HepG2 (cell line): ENCODE data around the gene OOSP1. TPM values are rescaled to one million over a fixed set of nuclear protein-coding genes. Genes with fewer than 3 reads are reported as not detected.

Source experiments
- ATAC-seq: fragments of 200-7000 bp; cut with Tn5 transposase; 3 replicates; pipeline ENCODE4 v1.9.1; 2020; ENCODE audit warnings: mild to moderate bottlenecking, moderate library complexity
- BruUV-seq: library from RNA; stranded (reverse); fragments of 400-500 nt; replicated peaks from 2 replicates; lab custom pipeline; 2021; lab: Mats Ljungman, UMichigan
- CTCF ChIA-PET: fragments of 300-600 bp; formaldehyde crosslinking; extraction: SDS; loops from one replicate; lab custom pipeline; 2021; ENCODE audit warnings: low total read pairs, inconsistent platforms, low intra/inter-chr PET ratio; lab: Yijun Ruan, JAX
- POLR2A ChIA-PET: fragments of 350-600 bp; sonication (Branson Sonifier 250); formaldehyde crosslinking; loops from one replicate; lab custom pipeline; 2020; ENCODE audit warnings: antibody characterized with exemption, inconsistent platforms; lab: Yijun Ruan, JAX
- DNase-seq: peaks from one replicate; pipeline ENCODE4 v3.0.0-alpha.2; 2015; ENCODE audit warnings: low spot score
- FAIRE-seq: peaks from 3 replicates; lab custom pipeline; 2011; peaks lifted over from hg19 to GRCh38; lab: Jason Lieb, UNC
- H2AFZ ChIP-seq: one replicate; pipeline ENCODE4 v1.6.1; 2011; ENCODE audit warnings: low read length, inconsistent platforms
- H3K27ac ChIP-seq: fragments of 300-600 bp; 3 replicates; pipeline ENCODE4 v1.8.0; 2011; ENCODE audit warnings: mixed run types, mild to moderate bottlenecking, mixed read lengths, low read length, inconsistent platforms; ENCODE audit not compliant: insufficient read depth; ENCODE audit errors: extremely low read length
- H3K27me3 ChIP-seq, 2 experiments: fragments of 200-600 bp in 1 of 2; 2 replicates in 1 of 2; 3 replicates in 1 of 2; pipeline versions ENCODE4 v1.6.0 to v1.8.0; 2011; ENCODE audit warnings: low read length in 2 of 2, mild to moderate bottlenecking in 2 of 2, moderate library complexity in 2 of 2, inconsistent platforms in 1 of 2; ENCODE audit not compliant: insufficient read depth in 2 of 2, control insufficient read depth in 1 of 2
- H3K36me3 ChIP-seq, 2 experiments: fragments of 200-600 bp in 1 of 2; replicated peaks in 1 of 2; 2 replicates in 1 of 2; 3 replicates in 1 of 2; pipeline versions ENCODE4 v1.5.1 to v1.8.0; 2011; ENCODE audit warnings: low read length in 2 of 2, inconsistent platforms in 1 of 2; ENCODE audit not compliant: insufficient read depth in 2 of 2, control insufficient read depth in 1 of 2
- H3K4me1 ChIP-seq: 2 replicates; pipeline ENCODE4 v1.5.1; 2012; ENCODE audit warnings: low read length, inconsistent platforms; ENCODE audit not compliant: insufficient read depth
- H3K4me2 ChIP-seq: 2 replicates; pipeline ENCODE4 v1.6.0; 2011; ENCODE audit warnings: low read depth, low read length, inconsistent platforms
- H3K4me3 ChIP-seq, 3 experiments: fragments of 200-600 bp in 1 of 3; sonication (generic), shearing (Covaris generic) in 1 of 3; replicated peaks in 1 of 3; 2 replicates each; pipeline ENCODE4 v1.5.1; 2011 to 2016; ENCODE audit warnings: low read length in 3 of 3, inconsistent platforms in 2 of 3, low read depth in 2 of 3, mild to moderate bottlenecking in 2 of 3, control low read depth in 1 of 3, mixed read lengths in 1 of 3; ENCODE audit not compliant: insufficient read depth in 1 of 3
- H3K79me2 ChIP-seq: one replicate; pipeline ENCODE4 v1.6.1; 2011; ENCODE audit warnings: low read length, inconsistent platforms; ENCODE audit not compliant: insufficient read depth
- H3K9ac ChIP-seq: 2 replicates; pipeline ENCODE4 v1.6.0; 2011; ENCODE audit warnings: mild to moderate bottlenecking, low read depth, low read length, inconsistent platforms; ENCODE audit not compliant: insufficient read depth
- H3K9me3 ChIP-seq: 2 replicates; pipeline ENCODE4 v1.5.1; 2012; ENCODE audit warnings: mild to moderate bottlenecking, low read length
- H4K20me1 ChIP-seq: 2 replicates; pipeline ENCODE4 v1.6.0; 2011; ENCODE audit warnings: inconsistent platforms, mild to moderate bottlenecking, low read length, moderate library complexity; ENCODE audit not compliant: insufficient read depth
- ELF4 ChIP-seq: sonication (generic); formaldehyde crosslinking; IDR thresholded peaks from 2 replicates; pipeline ENCODE4 v1.5.0; 2020; ENCODE audit warnings: missing genetic modification reagents, mild to moderate bottlenecking, moderate library complexity, borderline replicate concordance
- ZNF652 ChIP-seq: IDR thresholded peaks from 2 replicates; pipeline ENCODE4 v1.6.1; 2016; ENCODE audit warnings: low read depth, borderline replicate concordance
- WGBS: methylation state at CpG from one replicate; pipeline ENCODE4 v1.1.6; 2017; ENCODE audit warnings: low lambda C conversion rate; 5-methylcytosine and 5-hydroxymethylcytosine counted together
- in situ Hi-C: cut with HindIII; loops from 2 replicates; pipeline ENCODE4 v1.10.0; 2017; ENCODE audit warnings: low pct_unique_long_range_greater_than_20kb; ENCODE audit not compliant: extremely low pct_ligation_motif_present
- intact Hi-C: fragments of 100-400 bp; cut with micrococcal nuclease; formaldehyde crosslinking; loops from one replicate; pipeline ENCODE4 v1.10.0; 2022; ENCODE audit not compliant: unreplicated experiment
- polyA plus RNA-seq, 8 experiments: library from polyadenylated mRNA; depleted of rRNA in 3 of 8; stranded (reverse) in 7 of 8; unstranded in 1 of 8; fragments of >200 nt; fragmentation: Illumina TruSeq in 4 of 8; extraction: Trizol in 4 of 8; gene quantifications; 2 replicates each; pipeline versions ENCODE4 v1.2.1 to v1.2.3, GENCODE V29; 2011 to 2016; ENCODE audit warnings: low read depth in 4 of 8, missing spikeins in 1 of 8, mixed read lengths in 1 of 8; ENCODE audit not compliant: insufficient read depth in 1 of 8
- total RNA-seq, 5 experiments: library from RNA; depleted of rRNA; stranded (reverse); fragments of >200 nt; fragmentation: Illumina TruSeq; extraction: Trizol; gene quantifications; 2 replicates each; pipeline ENCODE4 v1.2.3, GENCODE V29; 2016; ENCODE audit warnings: low read depth in 1 of 5
- TF ChIP-seq, protein P1 (sequence below): sonication (generic); formaldehyde crosslinking; IDR thresholded peaks from 2 replicates; pipeline ENCODE4 v1.9.0; 2021; ENCODE audit warnings: missing genetic modification reagents, borderline replicate concordance
- TF ChIP-seq, protein P2 (sequence below): sonication (generic); formaldehyde crosslinking; IDR thresholded peaks from 2 replicates; pipeline ENCODE4 v1.9.0; 2021; ENCODE audit warnings: missing genetic modification reagents, borderline replicate concordance

Gene OOSP1
- total and polyA plus RNA-seq, 2 of the 13 experiments (the other 11 are each of a cell fraction or from before 2014, with no cell fraction given): not detected

DNA sequence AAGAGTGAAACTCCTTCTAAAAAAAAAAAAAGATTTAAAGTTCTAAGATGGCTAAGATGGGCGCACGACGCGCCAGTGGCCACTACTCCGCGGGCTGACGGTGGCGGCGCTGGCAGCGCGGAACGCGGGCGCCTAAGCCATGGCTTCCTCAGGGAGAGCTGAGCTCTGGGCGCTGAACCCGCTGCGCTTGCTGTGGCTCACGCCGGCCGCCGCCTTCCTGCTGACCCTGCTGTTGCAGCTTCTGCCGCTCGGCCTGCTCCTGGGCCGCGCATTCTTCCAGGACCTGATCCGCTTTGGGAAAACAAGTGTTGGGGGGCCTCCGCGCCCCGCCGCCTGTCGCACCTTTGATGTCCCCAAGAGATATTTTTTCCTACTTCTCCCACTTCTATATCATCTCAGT lies 40.2 kb upstream of the OOSP1 start:
- BruUV-seq: no TSS peak

More for the DNA sequence above, 40.2 kb upstream of the OOSP1 start:
- no peaks in the 10 kb centered on the region for H3K36me3 ChIP-seq
- ATAC-seq (no peak), FAIRE-seq (no peak), DNase-seq (no peak)
- ChIA-PET POLR2A (no interaction called here), CTCF (no interaction called here)
- H3K27me3 ChIP-seq: no peaks in the 10 kb centered on the region; a peak in 1 of 5 replicates
- TF ChIP-seq ELF4 (CRISPR knock-in tag) (no peak), ZNF652 (CRISPR knock-in tag) (no peak)
- TF ChIP-seq, protein P1, sequence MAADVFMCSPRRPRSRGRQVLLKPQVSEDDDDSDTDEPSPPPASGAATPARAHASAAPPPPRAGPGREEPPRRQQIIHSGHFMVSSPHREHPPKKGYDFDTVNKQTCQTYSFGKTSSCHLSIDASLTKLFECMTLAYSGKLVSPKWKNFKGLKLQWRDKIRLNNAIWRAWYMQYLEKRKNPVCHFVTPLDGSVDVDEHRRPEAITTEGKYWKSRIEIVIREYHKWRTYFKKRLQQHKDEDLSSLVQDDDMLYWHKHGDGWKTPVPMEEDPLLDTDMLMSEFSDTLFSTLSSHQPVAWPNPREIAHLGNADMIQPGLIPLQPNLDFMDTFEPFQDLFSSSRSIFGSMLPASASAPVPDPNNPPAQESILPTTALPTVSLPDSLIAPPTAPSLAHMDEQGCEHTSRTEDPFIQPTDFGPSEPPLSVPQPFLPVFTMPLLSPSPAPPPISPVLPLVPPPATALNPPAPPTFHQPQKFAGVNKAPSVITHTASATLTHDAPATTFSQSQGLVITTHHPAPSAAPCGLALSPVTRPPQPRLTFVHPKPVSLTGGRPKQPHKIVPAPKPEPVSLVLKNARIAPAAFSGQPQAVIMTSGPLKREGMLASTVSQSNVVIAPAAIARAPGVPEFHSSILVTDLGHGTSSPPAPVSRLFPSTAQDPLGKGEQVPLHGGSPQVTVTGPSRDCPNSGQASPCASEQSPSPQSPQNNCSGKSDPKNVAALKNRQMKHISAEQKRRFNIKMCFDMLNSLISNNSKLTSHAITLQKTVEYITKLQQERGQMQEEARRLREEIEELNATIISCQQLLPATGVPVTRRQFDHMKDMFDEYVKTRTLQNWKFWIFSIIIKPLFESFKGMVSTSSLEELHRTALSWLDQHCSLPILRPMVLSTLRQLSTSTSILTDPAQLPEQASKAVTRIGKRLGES (CRISPR knock-in tag): no peak
- TF ChIP-seq, protein P2, sequence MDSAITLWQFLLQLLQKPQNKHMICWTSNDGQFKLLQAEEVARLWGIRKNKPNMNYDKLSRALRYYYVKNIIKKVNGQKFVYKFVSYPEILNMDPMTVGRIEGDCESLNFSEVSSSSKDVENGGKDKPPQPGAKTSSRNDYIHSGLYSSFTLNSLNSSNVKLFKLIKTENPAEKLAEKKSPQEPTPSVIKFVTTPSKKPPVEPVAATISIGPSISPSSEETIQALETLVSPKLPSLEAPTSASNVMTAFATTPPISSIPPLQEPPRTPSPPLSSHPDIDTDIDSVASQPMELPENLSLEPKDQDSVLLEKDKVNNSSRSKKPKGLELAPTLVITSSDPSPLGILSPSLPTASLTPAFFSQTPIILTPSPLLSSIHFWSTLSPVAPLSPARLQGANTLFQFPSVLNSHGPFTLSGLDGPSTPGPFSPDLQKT (CRISPR knock-in tag): no peak
- in situ Hi-C loops: no loop called here
- no peaks in the 10 kb centered on the region for H3K9me3 ChIP-seq
- intact Hi-C loops: no loop called here
- no peak overlapping the region for H2AFZ ChIP-seq
- 96% methylated on average over 22 of the region's 31 CpGs for WGBS
- no peak overlapping the region for H3K27ac ChIP-seq
- no peaks in the 10 kb centered on the region for H3K4me1 ChIP-seq
- H4K20me1 ChIP-seq: no peaks in the 10 kb centered on the region
- no peaks in the 10 kb centered on the region for H3K79me2 ChIP-seq
- H3K4me2 ChIP-seq: no peak overlapping the region
- no peak overlapping the region for H3K9ac ChIP-seq
- H3K4me3 ChIP-seq: no peak overlapping the region
